Stimulated activated CD4-positive, alpha-beta T cell treated with anti-CD3 and anti-CD28 coated beads, Interleukin-2, amount 100 ng/mL, for 4 hours (primary cell): ENCODE data around the gene SHKBP1.
"Not testable (repeated sequence)": the region's sequence is repeated elsewhere in the genome, so short reads cannot be mapped to it uniquely, and the experiment has no call there.

ENCODE experiments used
- DNase-seq: peaks from one replicate; pipeline ENCODE4 v3.0.0-alpha.2; 2020; ENCODE audit warnings: low read depth

Gene SHKBP1

DNA sequence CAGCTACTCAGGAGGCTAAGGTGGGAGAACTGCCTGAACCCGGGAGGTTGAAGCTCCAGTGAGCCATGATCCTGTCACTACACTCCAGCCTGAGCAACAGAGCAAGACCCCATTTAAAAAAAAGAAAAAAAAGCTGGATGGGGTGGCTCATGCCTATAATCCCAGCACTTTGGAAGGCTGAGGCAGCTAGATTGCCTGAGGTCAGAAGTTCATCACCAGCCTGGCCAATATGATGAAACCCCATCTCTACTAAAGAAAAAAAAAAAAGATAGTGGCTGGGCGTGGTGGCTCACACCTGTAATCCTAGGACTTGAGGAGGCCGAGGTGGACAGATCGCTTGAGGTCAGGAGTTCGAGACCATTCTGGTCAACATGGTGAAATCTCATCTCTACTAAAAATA is 39.5 kb downstream of the SHKBP1 start:
- no peak for DNase-seq

DNA sequence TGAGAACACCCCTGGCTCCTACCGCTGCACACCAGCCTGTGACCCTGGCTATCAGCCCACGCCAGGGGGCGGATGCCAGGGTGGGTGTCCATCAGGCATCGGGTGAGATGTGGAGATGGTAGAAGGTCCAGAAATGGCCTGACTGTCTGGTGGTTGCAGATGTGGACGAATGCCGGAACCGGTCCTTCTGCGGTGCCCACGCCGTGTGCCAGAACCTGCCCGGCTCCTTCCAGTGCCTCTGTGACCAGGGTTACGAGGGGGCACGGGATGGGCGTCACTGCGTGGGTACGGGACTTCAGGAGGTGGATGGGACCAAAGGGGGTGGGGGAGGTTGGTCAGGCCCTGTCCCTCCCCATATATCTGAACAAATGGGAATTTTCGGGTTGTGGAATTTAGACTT is 40.3 kb downstream of the SHKBP1 start:
- no peak for DNase-seq

- DNase-seq = no peak
Measured at GRCh38 chr19:40617961-40618360, 41.3 kb downstream of the SHKBP1 start.

GRCh38 chr19:40619333-40620160 is 42.9 kb downstream of the SHKBP1 start:
- no peak for DNase-seq

GRCh38 chr19:40620161-40620485 is 43.5 kb downstream of the SHKBP1 start:
- no peak for DNase-seq

DNA sequence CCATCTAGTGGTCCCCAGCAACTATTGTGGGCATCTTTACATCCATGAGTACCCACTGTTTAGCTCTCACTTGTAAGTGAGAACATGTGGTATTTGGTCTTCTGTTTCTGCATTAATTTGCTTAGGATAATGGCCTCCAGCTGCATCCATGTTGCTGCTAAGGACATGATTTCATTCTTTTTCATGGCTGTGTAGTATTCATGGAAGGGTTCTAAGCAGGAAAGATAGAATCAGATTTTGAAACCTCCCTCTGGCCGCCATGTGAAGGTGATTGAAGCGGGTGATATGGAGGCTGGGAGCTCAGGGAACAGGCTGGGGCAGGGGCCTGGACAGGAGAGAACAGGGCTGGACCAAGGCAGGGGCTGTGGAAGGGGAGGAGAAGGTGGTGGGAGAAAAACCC is 44.6 kb downstream of the SHKBP1 start:
- no peak for DNase-seq

DNA sequence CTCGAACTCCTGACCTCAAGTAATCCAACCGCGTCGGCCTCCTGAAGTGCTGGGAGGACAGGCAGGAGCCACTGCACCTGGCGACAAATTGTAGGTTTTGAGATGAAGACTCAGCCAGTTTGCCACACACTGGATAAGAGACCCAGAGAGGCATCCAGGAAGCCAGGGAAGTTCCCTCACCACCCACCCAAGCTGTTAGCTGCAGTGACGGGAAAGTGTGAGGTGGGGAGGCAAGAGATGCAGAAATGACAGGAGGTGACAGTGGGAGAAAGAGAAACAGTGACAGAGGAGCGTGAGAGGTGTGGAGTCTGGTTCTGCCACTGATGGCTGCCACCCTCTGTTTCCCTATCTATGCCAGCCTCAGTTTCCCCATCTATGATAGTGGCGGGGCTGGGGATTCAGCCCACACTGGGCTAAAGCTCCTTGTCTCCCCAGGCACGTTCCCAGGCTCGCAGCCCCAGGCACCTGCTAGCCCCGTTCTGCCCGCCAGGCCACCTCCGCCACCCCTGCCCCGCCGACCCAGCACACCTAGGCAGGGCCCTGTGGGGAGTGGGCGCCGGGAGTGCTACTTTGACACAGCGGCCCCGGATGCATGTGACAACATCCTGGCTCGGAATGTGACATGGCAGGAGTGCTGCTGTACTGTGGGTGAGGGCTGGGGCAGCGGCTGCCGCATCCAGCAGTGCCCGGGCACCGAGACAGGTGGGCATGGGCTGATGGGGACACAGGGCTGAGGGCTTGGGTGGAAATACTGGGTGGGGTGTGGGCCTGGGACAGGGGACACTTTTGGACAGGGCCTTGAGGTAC is 45.5 kb downstream of the SHKBP1 start:
- no peak for DNase-seq

- DNase-seq = no peak
Measured at GRCh38 chr19:40622773-40623075, 46.1 kb downstream of the SHKBP1 start.

DNA sequence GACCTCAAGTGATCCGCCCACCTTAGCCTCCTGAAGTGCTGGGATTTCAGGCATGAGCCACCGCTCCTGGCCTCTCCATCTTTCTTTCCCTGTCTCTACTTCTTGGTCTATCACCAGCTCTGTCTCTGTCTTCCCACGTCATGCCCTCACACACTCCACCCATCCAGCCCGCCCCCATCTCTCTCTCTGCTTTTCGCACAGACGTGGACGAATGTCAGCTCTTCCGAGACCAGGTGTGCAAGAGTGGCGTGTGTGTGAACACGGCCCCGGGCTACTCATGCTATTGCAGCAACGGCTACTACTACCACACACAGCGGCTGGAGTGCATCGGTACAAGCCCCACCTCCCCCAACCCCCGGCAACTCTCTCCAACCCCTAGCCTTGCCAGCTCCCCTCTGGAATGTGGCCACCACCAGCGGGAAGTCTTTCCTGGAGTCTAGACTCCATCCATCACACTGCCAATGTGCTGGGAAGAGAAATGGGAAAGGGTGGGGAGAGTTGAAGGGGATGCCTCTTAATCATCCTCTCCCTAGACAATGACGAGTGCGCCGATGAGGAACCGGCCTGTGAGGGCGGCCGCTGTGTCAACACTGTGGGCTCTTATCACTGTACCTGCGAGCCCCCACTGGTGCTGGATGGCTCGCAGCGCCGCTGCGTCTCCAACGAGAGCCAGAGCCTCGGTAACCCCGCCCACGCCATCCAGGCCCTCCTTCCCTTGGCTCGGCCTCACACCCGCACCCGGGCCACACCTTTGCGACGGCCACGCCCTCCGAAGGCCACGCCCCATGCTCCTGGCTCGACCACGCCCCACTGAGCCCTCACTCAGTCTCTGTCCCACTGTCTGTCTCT is 47.0 kb downstream of the SHKBP1 start:
- DNase-seq = no peak

DNA sequence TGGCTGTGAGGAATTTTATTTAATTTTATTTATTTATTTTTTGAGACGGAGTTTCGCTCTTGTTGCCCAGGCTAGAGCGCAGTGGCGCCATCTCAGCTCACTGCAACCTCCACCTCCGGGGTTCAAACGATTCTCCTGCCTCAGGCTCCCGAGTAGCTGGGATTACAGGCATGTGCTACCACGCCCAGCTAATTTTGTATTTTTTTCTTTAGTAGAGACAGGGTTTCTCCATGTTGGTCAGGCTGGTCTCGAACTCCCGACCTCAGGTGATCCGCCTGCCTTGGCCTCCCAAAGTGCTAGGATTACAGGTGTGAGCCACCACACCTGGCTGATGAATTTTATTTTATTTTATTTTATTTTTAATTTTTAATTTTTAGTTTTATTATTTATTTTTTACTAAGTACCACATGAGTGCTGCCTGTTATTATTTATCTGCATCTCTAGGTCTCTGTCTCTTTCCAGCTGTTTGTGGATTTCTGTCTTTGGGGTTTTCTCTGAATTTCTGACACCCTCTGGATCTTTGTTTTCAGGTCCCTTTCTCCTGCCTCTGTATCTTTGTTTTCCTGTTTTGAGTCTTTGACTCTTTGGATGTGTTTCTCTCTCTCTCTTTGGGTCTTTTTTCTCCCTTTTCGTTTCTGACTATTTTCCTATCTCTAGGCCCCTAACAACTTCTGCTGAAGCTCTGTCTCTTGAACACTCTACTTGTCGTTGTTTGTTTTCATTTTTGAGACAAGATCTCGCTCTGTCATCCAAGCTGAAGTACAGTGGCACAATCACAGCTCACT is 47.9 kb downstream of the SHKBP1 start:
- DNase-seq = not testable (repeated sequence)

DNA sequence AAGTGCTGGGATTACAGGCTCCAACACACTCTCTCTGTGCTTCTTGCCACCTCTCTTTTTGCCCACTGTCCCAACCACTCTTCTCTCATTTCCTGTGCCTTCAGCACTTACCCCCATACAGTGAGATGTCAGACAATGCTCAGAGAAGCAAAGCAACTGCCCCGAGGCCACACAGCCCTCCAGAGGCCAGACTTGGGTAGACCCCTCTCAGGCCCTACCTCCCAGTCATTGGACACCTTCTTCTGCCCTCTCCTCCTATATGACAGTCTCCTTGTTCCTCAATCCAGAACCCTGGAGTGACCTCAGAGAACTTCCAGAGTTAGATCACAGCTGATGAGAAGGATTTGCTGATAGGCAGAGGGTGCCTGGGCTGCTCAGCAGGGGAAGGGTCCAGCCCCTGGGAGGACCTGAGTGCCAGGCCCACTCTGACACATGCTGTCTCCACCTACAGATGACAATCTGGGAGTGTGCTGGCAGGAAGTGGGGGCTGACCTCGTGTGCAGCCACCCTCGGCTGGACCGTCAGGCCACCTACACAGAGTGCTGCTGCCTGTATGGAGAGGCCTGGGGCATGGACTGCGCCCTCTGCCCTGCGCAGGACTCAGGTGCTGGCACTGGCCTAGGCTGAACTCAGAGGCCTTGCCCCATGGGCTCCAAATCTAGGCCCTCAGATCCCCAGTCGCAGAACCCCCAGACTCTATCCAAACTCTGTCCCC is 48.9 kb downstream of the SHKBP1 start:
- DNase-seq = no peak

GRCh38 chr19:40626918-40627317 is 50.2 kb downstream of the SHKBP1 start:
- DNase-seq = no peak

- no peak for DNase-seq
Measured at GRCh38 chr19:40627486-40628279, 51.0 kb downstream of the SHKBP1 start.

- DNase-seq = no peak
Measured at GRCh38 chr19:40629346-40629745, 52.7 kb downstream of the SHKBP1 start.

- DNase-seq = no peak
Measured at GRCh38 chr19:40630571-40631160, 54.0 kb downstream of the SHKBP1 start.

GRCh38 chr19:40632311-40633036 is 55.8 kb downstream of the SHKBP1 start:
- DNase-seq = no peak

DNA sequence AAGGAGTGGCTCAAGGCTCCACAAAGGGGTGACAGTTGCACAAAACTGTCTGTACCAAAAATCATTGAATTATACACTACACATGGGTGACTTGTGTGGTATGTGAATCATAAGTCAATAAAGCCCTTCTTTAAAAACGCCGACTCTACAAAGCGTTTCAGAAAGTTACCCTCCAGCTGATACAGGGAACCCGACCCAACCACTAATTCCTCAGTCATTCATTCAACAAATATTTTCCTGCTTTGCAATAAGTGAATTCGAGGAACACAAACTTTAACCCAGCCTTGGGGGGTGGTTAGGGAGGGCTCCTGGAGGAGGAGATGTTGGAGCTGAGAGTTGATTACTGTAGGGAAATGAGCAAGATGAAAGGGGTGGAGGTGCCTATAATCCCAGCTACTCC is 56.5 kb downstream of the SHKBP1 start:
- DNase-seq = no peak

GRCh38 chr19:40638327-40638726 is 61.7 kb downstream of the SHKBP1 start:
- no peak for DNase-seq

- DNase-seq = no peak
Measured at GRCh38 chr19:40639638-40639982, 62.9 kb downstream of the SHKBP1 start.

GRCh38 chr19:40640744-40641143 is 64.1 kb downstream of the SHKBP1 start:
- DNase-seq = no peak
